Right renal pelvis (tissue), 4 donors: ENCODE data around the gene GSE1. TPM values are rescaled to one million over a fixed set of nuclear protein-coding genes. Genes with fewer than 3 reads are reported as not detected.

Experiments
- DNase-seq, 4 donors: peaks; one replicate each; pipeline ENCODE4 v3.0.0-alpha.2; 2013; ENCODE audit warnings: low read depth in 4 of 4, low spot score in 3 of 4, missing footprints in 1 of 4
- polyA plus RNA-seq, 4 donors: library from polyadenylated mRNA; unstranded; fragments of 120-200 nt; gene quantifications; one replicate each; pipeline ENCODE4 v1.2.1, GENCODE V29; 2013; ENCODE audit not compliant: insufficient read length in 4 of 4

The GSE1 gene
- polyA plus RNA-seq, 4 donors: 59.5 to 68.7 (median 65.7) TPM

DNA sequence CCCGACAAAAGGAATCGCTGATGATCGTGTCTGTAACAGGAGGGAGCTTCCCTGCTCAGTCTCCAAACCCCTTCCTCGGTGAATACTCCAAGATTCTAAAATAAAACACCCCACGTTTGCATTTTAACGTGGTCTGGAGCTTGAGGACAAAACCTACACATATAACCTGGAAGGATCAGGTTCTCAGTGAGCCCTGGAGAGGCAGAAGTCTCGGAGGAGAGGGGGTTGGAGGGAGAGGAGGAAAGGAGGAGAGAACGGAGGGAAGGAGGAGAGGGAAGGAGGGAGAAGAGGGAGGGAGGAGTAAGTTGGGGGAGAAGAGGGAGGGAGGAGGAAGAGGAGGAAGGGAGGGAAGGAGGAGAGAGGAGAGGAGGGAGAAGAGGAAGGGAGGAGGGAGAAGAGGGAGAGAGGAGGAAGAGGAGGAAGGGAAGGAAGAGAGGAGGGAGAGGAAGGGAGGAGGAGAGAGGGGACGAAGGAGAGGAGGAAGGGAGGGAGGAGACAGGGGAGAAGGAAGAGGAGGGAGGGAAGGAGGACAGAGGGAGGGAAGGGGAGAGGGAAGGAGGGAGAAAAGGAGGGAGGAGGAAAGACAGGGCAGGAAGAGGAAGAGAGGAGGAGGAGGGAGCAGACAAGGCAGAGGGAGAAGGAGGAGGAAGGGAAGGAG is 103.0 kb downstream of the GSE1 start:
- no peak for DNase-seq

GRCh38 chr16:85716680-85717038 is 103.5 kb downstream of the GSE1 start:
- no peak for DNase-seq

GRCh38 chr16:85717393-85718152 is 104.5 kb downstream of the GSE1 start:
- DNase-seq: peak in 3 of 4 donors; percentile 41 to 56 (median 48)

GRCh38 chr16:85718153-85718477 is 105.0 kb downstream of the GSE1 start:
- no peak for DNase-seq

DNA sequence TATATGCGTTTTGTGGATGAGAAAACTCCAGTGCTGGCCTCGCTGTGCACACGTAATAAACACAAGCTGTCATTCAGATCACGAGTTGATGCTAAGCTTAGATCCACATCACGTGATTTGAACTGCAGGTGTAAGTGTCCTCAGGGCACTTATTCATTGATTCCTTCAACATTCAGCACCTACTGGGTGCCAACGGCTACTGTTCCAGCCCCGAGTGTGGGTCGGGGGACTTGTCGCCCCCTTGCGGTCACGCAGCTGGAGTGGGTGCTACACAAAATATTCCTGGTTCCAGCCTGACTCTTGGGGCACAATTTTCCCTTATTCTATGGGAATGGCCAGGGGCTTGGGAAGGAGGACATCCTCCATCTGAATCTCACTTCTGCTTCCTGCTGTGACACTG is 105.6 kb downstream of the GSE1 start:
- DNase-seq: no peak

DNA sequence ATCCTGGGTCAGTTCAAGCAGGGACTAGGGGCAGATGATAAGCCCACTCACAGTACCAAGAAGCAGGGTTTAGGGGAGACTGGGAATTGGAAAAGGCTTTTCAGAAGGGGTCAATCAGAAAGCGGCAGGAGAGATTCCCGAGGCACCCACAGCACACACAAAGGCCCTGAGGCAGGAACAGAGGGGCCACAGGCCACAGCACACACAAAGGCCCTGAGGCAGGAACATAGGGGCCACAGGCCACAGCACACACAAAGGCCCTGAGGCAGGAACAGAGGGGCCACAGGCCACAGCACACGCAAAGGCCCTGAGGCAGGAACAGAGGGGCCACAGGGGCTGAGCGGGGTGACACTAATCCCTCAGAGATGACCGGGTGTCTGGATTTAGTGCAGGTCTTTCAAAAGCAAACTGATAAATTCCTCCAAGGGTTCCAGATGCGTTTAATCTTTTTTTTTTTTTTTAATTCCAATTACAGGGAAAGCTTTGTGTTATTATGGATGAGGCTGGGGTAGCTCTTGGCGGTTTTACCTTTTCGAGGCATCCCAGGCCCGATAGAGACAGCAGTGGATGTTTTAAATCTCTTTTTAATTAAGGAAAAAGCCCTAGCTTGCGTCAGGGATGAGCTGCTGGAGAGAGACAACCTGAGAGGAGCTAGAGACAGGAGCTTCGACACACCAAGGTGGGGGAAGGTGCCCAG is 106.6 kb downstream of the GSE1 start:
- DNase-seq: no peak

DNA sequence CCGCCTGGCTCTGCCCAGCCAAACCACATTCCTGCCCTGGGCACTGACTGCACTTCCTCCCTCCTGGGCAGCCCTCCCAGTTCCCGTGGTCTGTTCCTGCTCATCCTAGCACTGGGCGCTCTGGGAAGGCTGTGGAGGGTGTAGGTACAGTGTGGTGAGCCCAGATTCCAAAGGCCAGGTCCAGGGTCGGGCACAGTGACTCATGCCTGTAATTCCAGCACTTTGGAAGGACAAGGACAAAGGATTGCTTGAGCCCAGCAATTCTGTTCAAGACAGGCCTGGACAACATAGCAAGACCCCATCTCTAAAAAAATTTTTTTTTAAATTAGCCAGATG is 107.1 kb downstream of the GSE1 start:
- DNase-seq: no peak

DNA sequence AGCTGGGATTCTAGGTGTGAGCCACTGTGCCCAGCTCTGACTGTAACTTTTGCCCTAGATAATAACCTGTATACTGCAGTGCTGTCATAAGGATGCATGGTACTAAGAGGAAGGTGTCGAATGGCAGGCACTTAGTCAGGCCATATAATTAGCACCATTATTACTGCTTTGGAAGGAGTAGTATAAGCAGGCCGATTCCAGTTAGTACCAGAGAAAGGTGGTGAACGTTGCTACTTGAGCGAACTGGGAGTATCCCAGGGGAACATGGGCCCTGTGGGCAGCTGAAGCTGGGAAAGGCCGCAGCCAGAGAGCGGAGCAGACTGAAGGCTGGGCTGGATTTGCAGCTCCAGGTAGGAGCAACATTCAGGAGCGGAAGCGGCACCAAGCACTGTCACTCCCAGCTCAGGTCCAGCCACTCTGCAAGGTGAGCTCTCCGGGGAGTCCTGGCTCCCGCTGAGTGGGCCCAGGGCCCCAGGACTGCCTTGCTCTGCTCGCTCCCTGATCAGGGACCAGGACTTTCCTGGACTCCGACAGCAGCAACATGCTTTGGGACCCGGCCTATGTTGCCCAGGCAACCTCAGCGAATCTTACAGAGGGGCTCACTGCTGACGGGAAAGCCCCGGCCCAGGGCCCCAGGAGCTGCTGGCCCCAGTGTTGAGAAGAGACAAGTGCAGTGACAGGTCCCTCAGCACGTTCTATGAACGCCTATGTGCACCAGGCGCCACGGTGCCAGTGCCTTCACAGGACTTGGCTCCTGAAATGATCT is 109.2 kb downstream of the GSE1 start:
- no peak for DNase-seq

GRCh38 chr16:85724126-85724879 is 111.2 kb downstream of the GSE1 start:
- DNase-seq: no peak

- DNase-seq: no peak
Observed at GRCh38 chr16:85724936-85725335, 111.8 kb downstream of the GSE1 start.

Other genes with a start within 250 kb of the GSE1 start
- gene GINS2, start 75.6 kb downstream of the GSE1 start, polyA plus RNA-seq: 10 to 100 TPM; 19.0 to 22.7 (median 20.8) TPM
- 1 to 10 TPM; 2.9 to 4.2 (median 3.3) TPM for gene C16orf74, start 137.8 kb downstream of the GSE1 start, polyA plus RNA-seq
- gene EMC8, start 186.2 kb downstream of the GSE1 start, polyA plus RNA-seq: 10 to 100 TPM; 28.9 to 31.8 (median 29.8) TPM
- 100 to 1,000 TPM; 357 to 440 (median 366) TPM for gene COX4I1, start 186.4 kb downstream of the GSE1 start, polyA plus RNA-seq